Activated CD4-positive, alpha-beta T cell treated with anti-CD3 and anti-CD28 coated beads, Interleukin-2, Interleukin-4, amounts not matched to agents 100 ng/mL and 50 ng/mL, durations not matched to agents 16 hours and 8 hours (primary cell): ENCODE data around the gene IBA57.
"Not testable (repeated sequence)": the region's sequence is repeated elsewhere in the genome, so short reads cannot be mapped to it uniquely, and the experiment has no call there.

Experiments used
- DNase-seq: peaks from one replicate; pipeline ENCODE4 v3.0.0-alpha.2; 2020; ENCODE audit warnings: low spot score

The IBA57 gene

DNA sequence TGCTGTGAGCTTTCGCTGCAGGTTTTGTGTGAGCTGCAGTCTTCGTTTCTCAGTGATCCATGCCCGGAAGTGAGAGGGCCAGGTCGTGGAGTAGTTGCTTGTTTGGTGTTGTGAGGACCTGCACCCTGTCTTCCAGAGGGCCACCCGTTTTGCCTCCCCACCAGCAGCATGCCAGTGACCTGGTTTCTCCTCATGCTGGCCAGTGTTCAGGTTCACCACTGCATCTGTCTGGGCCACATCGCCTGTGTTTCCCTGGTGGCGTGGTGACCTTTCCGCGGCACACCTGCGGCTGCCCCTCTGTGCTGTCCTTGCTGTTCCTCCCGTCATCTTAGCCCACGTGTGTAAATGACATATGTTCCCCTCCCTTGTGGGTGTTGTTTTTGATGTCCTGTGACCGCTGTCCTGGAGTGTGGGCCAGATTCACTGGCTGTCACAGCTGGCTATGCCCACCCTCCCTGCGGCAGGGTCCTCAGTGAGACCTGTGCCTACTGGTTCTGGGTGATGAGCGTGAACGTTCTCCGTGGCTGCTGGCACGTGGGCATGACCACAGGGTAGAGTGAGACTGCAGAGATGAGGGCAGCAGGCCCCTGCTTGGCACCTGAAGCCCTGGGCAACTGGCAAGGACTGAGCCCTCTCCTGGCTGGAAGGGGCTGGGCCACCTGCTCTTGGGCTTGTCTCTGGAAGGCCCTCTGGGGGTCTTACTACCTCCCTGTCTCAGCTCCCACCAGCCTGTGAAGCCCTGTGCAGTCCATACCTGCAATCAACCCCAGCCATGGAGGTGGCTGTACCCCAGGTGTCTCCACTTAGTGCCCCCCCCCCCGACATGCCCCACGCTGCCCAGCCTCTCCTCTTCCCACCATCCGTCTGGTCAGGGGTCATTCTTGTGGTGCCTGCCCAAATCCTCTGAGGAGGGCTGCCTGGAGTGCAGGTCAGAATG is 7.3 kb downstream of the IBA57 start:
- DNase-seq: no peak

DNA sequence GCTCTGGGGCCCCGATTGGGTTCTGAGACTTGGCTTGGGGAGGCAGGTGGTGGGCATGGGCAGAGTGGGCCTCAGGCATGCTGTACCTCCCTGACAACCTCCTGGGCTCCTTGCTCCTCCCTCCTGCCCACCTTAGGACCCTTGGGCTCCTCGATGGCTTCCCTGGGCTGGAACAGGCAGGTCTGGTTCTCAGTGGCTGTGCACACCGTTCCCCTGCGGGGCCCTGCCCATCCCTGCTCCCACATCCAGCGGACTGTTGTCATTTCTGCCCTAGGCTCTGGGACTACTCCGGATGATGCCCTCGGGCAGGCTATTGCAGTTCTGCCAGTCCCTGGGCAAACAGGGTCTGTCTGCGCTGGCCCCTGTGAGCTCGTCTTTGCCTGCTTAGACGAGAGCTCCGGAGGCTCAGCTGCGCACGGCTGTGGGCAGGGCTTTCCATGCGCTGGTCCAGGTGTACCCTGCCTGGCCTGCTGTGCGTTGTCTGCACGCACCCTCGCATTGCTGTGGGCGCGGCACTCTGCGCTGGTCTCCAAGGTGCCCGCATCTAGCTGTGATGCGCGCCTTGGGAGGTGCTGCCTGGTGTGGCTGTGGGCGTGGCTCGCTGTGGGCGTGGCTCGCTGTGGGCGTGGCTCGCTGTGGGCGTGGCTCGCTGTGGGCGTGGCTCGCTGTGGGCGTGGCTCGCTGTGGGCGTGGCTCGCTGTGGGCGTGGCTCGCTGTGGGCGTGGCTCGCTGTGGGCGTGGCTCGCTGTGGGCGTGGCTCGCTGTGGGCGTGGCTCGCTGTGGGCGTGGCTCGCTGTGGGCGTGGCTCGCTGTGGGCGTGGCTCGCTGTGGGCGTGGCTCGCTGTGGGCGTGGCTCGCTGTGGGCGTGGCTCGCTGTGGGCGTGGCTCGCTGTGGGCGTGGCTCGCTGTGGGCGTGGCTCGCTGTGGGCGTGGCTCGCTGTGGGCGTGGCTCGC is 8.2 kb downstream of the IBA57 start:
- not testable (repeated sequence) for DNase-seq

- no peak for DNase-seq
Measured at GRCh38 chr1:228174482-228175315, 9.1 kb downstream of the IBA57 start.

- no peak for DNase-seq
Measured at GRCh38 chr1:228175316-228176023, 9.9 kb downstream of the IBA57 start.

GRCh38 chr1:228176024-228176395 is 10.4 kb downstream of the IBA57 start:
- no peak for DNase-seq

- no peak for DNase-seq
Measured at GRCh38 chr1:228176461-228177182, 11.0 kb downstream of the IBA57 start.

GRCh38 chr1:228177183-228177475 is 11.5 kb downstream of the IBA57 start:
- DNase-seq: no peak

GRCh38 chr1:228177721-228178710 is 12.4 kb downstream of the IBA57 start:
- no peak for DNase-seq

GRCh38 chr1:228178737-228179684 is 13.4 kb downstream of the IBA57 start:
- no peak for DNase-seq

DNA sequence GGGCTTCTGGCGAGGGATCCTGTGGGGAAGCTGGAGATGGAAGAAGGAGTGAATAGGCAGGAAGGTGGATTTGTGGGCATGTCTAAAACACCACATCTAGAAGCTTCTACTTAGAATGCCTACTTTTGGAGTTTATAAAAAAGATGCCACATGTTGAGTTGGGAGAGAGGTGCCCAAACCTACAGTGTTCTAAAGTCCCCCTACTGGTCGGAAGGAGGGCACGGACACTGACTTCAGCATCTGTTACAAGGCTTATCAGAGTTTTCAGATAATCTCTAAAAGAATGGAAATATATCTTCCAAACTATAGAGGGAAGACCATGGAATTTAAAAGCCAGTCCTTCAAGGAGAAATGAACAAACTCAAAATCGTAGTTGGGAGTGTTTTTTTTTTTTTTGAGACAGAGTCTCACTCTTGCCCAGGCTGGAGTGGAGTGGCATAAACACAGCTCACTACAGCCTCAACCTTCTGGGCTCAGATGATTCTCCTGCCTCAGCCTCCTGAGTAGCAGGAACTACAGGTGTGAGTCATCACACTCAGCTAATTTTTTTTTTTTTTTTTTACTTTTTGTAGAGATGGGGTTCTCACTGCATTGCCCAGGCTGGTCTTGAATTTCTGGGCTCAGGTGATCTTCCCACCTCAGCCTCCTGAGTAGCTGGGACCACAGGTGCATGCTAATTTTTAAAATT is 14.8 kb downstream of the IBA57 start:
- DNase-seq: no peak

DNA sequence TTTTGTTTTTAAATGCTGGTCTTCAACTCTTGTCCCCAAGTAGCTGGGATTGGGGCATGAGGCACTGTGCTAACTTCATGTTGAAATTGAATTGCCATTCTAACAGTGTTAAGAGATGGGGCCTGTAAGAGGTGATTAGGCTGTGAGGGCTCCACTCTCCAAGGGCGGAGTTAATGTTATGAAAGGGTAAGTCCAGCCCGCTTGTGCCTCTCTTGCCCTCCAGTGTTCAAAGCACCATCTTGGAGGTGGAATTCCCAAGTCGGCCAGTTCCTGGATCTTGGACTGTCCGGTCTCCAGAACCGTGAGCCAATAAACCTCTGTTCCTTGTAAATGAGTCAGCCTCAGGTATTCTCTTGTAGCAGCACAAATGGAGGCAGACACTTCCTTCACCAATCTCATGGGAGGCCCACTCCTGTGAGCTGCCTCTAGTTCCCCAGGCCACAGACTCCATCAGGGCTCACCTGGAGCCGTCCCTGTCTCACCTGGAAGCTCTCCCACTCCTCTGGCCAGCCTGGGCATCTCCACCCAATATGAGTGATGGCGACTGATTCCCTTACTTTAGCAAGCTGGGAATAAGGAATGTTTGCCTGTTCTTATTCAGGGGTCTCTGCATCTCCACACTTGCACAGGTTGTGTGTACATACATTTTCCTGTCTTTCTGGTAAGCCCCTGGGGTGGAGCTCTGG is 15.5 kb downstream of the IBA57 start:
- no peak for DNase-seq

DNA sequence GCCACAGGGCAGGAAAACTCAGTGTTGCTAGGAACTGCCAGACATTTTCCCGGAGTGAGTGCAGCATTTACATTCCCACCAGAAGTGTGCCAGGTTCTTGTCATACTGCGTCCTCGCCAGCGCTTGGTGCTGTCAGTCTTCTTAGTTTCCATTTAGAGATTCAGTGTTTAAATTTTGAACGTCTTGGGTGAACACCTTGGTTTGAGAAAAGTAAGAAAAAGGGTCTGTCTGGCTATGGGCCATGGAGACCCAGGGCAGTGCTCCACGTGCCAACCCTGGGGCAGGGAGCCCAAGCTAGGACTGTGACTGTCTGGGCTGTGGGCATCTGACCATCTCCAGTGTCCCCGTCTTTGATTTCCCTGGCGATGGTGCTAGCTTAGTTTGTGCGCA is 16.0 kb downstream of the IBA57 start:
- no peak for DNase-seq

DNA sequence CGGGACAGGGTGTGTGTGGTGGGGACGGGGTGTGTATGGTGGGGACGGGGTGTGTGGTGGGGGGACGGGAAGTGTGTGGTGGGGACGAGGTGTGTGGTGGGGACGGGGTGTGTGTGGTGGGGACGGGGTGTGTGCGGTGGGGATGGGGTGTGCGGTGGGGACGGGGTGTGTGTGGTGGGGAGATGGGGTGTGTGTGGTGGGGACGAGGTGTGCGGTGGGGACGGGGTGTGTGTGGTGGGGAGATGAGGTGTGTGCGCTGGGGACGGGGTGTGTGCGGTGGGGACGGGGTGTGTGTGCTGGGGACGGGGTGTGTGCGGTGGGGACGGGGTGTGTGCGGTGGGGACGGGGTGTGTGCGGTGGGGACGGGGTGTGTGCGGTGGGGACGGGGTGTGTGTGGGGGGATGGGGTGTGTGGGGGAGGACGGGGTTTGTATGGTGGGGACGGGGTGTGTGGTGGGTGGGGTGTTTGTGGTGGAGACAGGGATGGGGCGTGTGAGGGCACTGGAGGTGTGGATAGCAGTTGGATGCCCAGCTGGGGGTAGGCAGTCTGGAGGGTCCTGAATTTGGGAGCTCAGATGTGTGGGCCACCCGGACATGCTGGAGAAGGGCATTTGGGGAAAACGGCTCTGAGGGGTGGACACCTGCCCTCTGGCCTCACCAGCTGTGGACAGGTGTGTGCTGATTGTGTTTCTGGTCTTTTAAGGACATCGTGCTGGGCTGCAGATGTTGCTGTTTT is 16.9 kb downstream of the IBA57 start:
- no peak for DNase-seq

GRCh38 chr1:228184152-228184551 is 18.5 kb downstream of the IBA57 start:
- DNase-seq: no peak

GRCh38 chr1:228185641-228185965 is 20.0 kb downstream of the IBA57 start:
- DNase-seq: peak; percentile 33

GRCh38 chr1:228188249-228188648 is 22.6 kb downstream of the IBA57 start:
- not testable (repeated sequence) for DNase-seq

DNA sequence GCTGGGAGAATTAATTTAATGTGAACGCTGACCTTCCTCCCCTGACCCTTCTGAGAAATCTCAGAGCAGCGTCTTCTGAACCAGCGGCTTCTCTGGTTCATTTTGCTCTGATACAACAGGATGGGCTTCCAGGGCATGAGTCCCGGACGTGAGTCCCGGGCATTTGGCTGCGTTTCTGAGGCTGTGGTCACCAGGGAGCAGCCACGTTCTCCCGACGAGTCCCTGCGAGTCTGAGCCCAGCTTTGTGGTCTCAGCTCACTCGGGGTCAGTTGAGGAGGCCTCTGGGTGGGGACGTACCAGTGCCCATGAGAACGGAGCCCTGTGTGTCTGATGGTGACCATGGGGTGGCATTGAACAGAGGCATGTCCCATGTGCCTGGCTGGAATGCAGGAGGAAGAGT is 24.6 kb downstream of the IBA57 start:
- no peak for DNase-seq
